Measurements from ENCODE around the gene SMARCC2. TPM values are rescaled to one million over a fixed set of nuclear protein-coding genes. Genes with fewer than 3 reads are reported as not detected.

Gene SMARCC2
- total and polyA plus RNA-seq, 2 donors, result 20.3 to 25.9 TPM

Other genes starting within 250 kb of the SMARCC2 start
- 0.28 TPM for gene PMEL, start 223.4 kb downstream of the SMARCC2 start, total RNA-seq
- gene PMEL, start 223.4 kb downstream of the SMARCC2 start, polyA plus RNA-seq, result 0.94 TPM
- 67.2 TPM for gene CDK2, start 222.7 kb downstream of the SMARCC2 start, total RNA-seq
- 22.3 TPM for gene CDK2, start 222.7 kb downstream of the SMARCC2 start, polyA plus RNA-seq
- gene RAB5B, start 215.4 kb downstream of the SMARCC2 start, total RNA-seq, result 39.7 TPM
- 63.1 TPM for gene RAB5B, start 215.4 kb downstream of the SMARCC2 start, polyA plus RNA-seq
- gene SUOX, start 192.2 kb downstream of the SMARCC2 start, total RNA-seq, result 9.4 TPM
- 11.6 TPM for gene SUOX, start 192.2 kb downstream of the SMARCC2 start, polyA plus RNA-seq
- gene IKZF4, start 168.4 kb downstream of the SMARCC2 start, total RNA-seq, result 1.7 TPM
- 2.7 TPM for gene IKZF4, start 168.4 kb downstream of the SMARCC2 start, polyA plus RNA-seq
- gene RPS26, start 147.6 kb downstream of the SMARCC2 start, total RNA-seq, result 386 TPM
- 2,654 TPM for gene RPS26, start 147.6 kb downstream of the SMARCC2 start, polyA plus RNA-seq
- gene ERBB3, start 109.3 kb downstream of the SMARCC2 start, total RNA-seq, result 1.4 TPM
- gene ERBB3, start 109.3 kb downstream of the SMARCC2 start, polyA plus RNA-seq, result 4.3 TPM
- 170 TPM for gene PA2G4, start 84.9 kb downstream of the SMARCC2 start, total RNA-seq
- gene PA2G4, start 84.9 kb downstream of the SMARCC2 start, polyA plus RNA-seq, result 67.9 TPM
- 9,819 TPM for gene RPL41, start 72.8 kb downstream of the SMARCC2 start, total RNA-seq
- 5,569 TPM for gene RPL41, start 72.8 kb downstream of the SMARCC2 start, polyA plus RNA-seq
- gene ZC3H10, start 71.2 kb downstream of the SMARCC2 start, total RNA-seq, result 4.3 TPM
- gene ZC3H10, start 71.2 kb downstream of the SMARCC2 start, polyA plus RNA-seq, result 3.1 TPM
- 63.4 TPM for gene ESYT1, start 61.2 kb downstream of the SMARCC2 start, total RNA-seq
- gene ESYT1, start 61.2 kb downstream of the SMARCC2 start, polyA plus RNA-seq, result 39.2 TPM
- gene MYL6B, start 36.9 kb downstream of the SMARCC2 start, total RNA-seq, result 101 TPM
- gene MYL6B, start 36.9 kb downstream of the SMARCC2 start, polyA plus RNA-seq, result 60.9 TPM
- gene MYL6, start 31.1 kb downstream of the SMARCC2 start, total RNA-seq, result 2,051 TPM
- gene MYL6, start 31.1 kb downstream of the SMARCC2 start, polyA plus RNA-seq, result 2,137 TPM
- 26.8 TPM for gene RNF41, start 32.4 kb upstream of the SMARCC2 start, total RNA-seq
- 18.3 TPM for gene RNF41, start 32.4 kb upstream of the SMARCC2 start, polyA plus RNA-seq
- 21.6 TPM for gene NABP2, start 34.9 kb upstream of the SMARCC2 start, total RNA-seq
- gene NABP2, start 34.9 kb upstream of the SMARCC2 start, polyA plus RNA-seq, result 16.0 TPM
- gene SLC39A5, start 40.6 kb upstream of the SMARCC2 start, total RNA-seq, result 0.24 TPM
- 0.30 TPM for gene SLC39A5, start 40.6 kb upstream of the SMARCC2 start, polyA plus RNA-seq
- gene ANKRD52, start 68.9 kb upstream of the SMARCC2 start, total RNA-seq, result 2.9 TPM
- gene ANKRD52, start 68.9 kb upstream of the SMARCC2 start, polyA plus RNA-seq, result 7.9 TPM
- 9.4 TPM for gene COQ10A, start 77.5 kb upstream of the SMARCC2 start, total RNA-seq
- 24.9 TPM for gene COQ10A, start 77.5 kb upstream of the SMARCC2 start, polyA plus RNA-seq
- gene CS, start 110.8 kb upstream of the SMARCC2 start, total RNA-seq, result 46.3 TPM
- 53.6 TPM for gene CS, start 110.8 kb upstream of the SMARCC2 start, polyA plus RNA-seq
- gene CNPY2, start 126.5 kb upstream of the SMARCC2 start, total RNA-seq, result 92.4 TPM
- gene CNPY2, start 126.5 kb upstream of the SMARCC2 start, polyA plus RNA-seq, result 83.1 TPM
- gene PAN2, start 144.5 kb upstream of the SMARCC2 start, total RNA-seq, result 36.3 TPM
- 71.4 TPM for gene PAN2, start 144.5 kb upstream of the SMARCC2 start, polyA plus RNA-seq
- 14.4 TPM for gene IL23A, start 149.4 kb upstream of the SMARCC2 start, total RNA-seq
- 11.6 TPM for gene IL23A, start 149.4 kb upstream of the SMARCC2 start, polyA plus RNA-seq
- gene STAT2, start 170.6 kb upstream of the SMARCC2 start, total RNA-seq, result 73.3 TPM
- 102 TPM for gene STAT2, start 170.6 kb upstream of the SMARCC2 start, polyA plus RNA-seq
- gene APOF, start 173.4 kb upstream of the SMARCC2 start, total RNA-seq, result not detected
- not detected for gene APOF, start 173.4 kb upstream of the SMARCC2 start, polyA plus RNA-seq